ENCODE measurements around the gene PRG2. TPM values are rescaled to one million over a fixed set of nuclear protein-coding genes. Genes with fewer than 3 reads are reported as not detected.

PRG2 gene
- total and polyA plus RNA-seq, 2 experiments from 2014 or later: not detected

GRCh38 chr11:57396744-57397143, 6.3 kb upstream of the PRG2 start:
- DNase-seq (ENCODE audit: low spot score): no peak
- no peak overlapping the region for H2AFZ ChIP-seq
- H3K4me1 ChIP-seq (ENCODE audit: insufficient read depth): no peaks in the 10 kb centered on the region
- WGBS (ENCODE audit: low lambda C conversion rate, missing lambda C conversion rate): 75% methylated on average over 2 of the region's 2 CpGs
- peaks cover 10% of the 10 kb centered on the region for H3K27me3 ChIP-seq
- no peaks in the 10 kb centered on the region for H3K79me2 ChIP-seq
- TF ChIP-seq EZH2phosphoT487 (IDR thresholded peaks at IDR 0.05; ENCODE audit: low read depth, severe bottlenecking, unreplicated experiment): no peak
- TF ChIP-seq, protein P1, sequence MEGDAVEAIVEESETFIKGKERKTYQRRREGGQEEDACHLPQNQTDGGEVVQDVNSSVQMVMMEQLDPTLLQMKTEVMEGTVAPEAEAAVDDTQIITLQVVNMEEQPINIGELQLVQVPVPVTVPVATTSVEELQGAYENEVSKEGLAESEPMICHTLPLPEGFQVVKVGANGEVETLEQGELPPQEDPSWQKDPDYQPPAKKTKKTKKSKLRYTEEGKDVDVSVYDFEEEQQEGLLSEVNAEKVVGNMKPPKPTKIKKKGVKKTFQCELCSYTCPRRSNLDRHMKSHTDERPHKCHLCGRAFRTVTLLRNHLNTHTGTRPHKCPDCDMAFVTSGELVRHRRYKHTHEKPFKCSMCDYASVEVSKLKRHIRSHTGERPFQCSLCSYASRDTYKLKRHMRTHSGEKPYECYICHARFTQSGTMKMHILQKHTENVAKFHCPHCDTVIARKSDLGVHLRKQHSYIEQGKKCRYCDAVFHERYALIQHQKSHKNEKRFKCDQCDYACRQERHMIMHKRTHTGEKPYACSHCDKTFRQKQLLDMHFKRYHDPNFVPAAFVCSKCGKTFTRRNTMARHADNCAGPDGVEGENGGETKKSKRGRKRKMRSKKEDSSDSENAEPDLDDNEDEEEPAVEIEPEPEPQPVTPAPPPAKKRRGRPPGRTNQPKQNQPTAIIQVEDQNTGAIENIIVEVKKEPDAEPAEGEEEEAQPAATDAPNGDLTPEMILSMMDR (IDR thresholded peaks at IDR 0.05; ENCODE audit: poor library complexity): no peak
- no peak for TF ChIP-seq EZH2 (IDR thresholded peaks at IDR 0.05; ENCODE audit: borderline replicate concordance)
- H4K20me1 ChIP-seq (ENCODE audit: insufficient read depth, poor library complexity, severe bottlenecking): no peaks in the 10 kb centered on the region
- H3K36me3 ChIP-seq (replicated peaks; ENCODE audit: insufficient read depth, low read depth): no peaks in the 10 kb centered on the region
- no peak overlapping the region for H3K4me3 ChIP-seq
- no peak overlapping the region for H3K4me2 ChIP-seq
- H3K27ac ChIP-seq: no peak overlapping the region
- no peaks in the 10 kb centered on the region for H3K9me3 ChIP-seq (ENCODE audit: low read depth)
- no peaks in the 10 kb centered on the region for H3K9me2 ChIP-seq (replicated peaks; ENCODE audit: insufficient read depth)

DNA sequence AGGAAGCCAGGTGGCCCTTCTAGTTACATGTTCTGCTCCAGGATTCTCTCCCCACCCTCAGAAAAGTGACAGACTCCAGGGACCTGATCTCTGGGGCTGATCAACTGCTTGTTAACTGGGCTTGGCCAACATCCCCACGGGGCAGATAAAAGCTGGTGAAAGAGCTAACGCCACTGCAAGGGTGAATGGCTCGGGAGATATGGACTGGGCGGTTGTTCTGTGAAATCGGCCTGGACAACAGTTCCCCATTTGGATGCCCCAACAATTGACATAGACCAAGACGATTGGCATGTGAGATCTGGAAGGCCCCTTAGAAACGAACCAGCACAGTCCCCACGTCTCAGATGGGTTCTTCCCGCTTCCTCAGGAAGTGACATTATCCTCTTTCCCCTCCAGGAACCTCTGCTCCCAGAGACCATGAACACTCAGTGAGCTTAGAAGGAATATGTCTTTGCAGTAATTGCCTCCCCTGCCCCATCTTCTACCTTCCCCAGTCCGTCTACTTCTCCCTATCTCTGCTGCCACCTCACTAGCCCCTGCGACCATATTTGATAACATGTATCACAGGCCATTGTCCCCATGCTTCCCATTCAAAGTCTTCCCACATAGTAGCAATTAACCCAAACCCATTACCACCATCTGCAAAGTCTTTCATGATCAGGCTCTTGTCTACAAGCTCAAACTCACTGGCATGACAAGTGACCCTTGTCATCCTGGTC, 5.6 kb upstream of the PRG2 start:
- Histone ChIP-seq H3K36me3 (replicated peaks; ENCODE audit: insufficient read depth, low read depth) (no peaks in the 10 kb centered on the region), H4K20me1 (ENCODE audit: insufficient read depth, poor library complexity, severe bottlenecking) (no peaks in the 10 kb centered on the region), H3K9me2 (replicated peaks; ENCODE audit: insufficient read depth) (no peaks in the 10 kb centered on the region), H3K4me2 (no peak overlapping the region), H3K9me3 (ENCODE audit: low read depth) (no peaks in the 10 kb centered on the region), H3K27ac (no peak overlapping the region), H3K4me3 (no peak overlapping the region), H2AFZ (no peak overlapping the region), H3K79me2 (no peaks in the 10 kb centered on the region), H3K27me3 (peaks cover 10% of the 10 kb centered on the region), H3K4me1 (ENCODE audit: insufficient read depth) (no peaks in the 10 kb centered on the region)
- no peak for DNase-seq (ENCODE audit: low spot score)
- 83% methylated on average over 11 of the region's 11 CpGs for WGBS (ENCODE audit: low lambda C conversion rate, missing lambda C conversion rate)
- TF ChIP-seq, protein P1 (IDR thresholded peaks at IDR 0.05; ENCODE audit: poor library complexity): no peak
- TF ChIP-seq EZH2phosphoT487 (IDR thresholded peaks at IDR 0.05; ENCODE audit: low read depth, severe bottlenecking, unreplicated experiment) (no peak), EZH2 (IDR thresholded peaks at IDR 0.05; ENCODE audit: borderline replicate concordance) (no peak)

GRCh38 chr11:57394203-57394965, 3.9 kb upstream of the PRG2 start:
- DNase-seq (ENCODE audit: low spot score): no peak
- WGBS (ENCODE audit: low lambda C conversion rate, missing lambda C conversion rate): 68% methylated on average over 4 of the region's 4 CpGs

More at GRCh38 chr11:57394203-57394965, 3.9 kb upstream of the PRG2 start:
- no peaks in the 10 kb centered on the region for H3K4me1 ChIP-seq (ENCODE audit: insufficient read depth)
- TF ChIP-seq, protein P1 (IDR thresholded peaks at IDR 0.05; ENCODE audit: poor library complexity): no peak
- TF ChIP-seq EZH2 (IDR thresholded peaks at IDR 0.05; ENCODE audit: borderline replicate concordance): no peak
- TF ChIP-seq EZH2phosphoT487 (IDR thresholded peaks at IDR 0.05; ENCODE audit: low read depth, severe bottlenecking, unreplicated experiment): no peak
- H3K4me2 ChIP-seq: no peak overlapping the region
- peaks cover 21% of the 10 kb centered on the region for H3K27me3 ChIP-seq
- H3K79me2 ChIP-seq: no peaks in the 10 kb centered on the region
- no peaks in the 10 kb centered on the region for H3K9me3 ChIP-seq (ENCODE audit: low read depth)
- no peak overlapping the region for H3K4me3 ChIP-seq
- H3K27ac ChIP-seq: no peak overlapping the region
- no peaks in the 10 kb centered on the region for H4K20me1 ChIP-seq (ENCODE audit: insufficient read depth, poor library complexity, severe bottlenecking)
- no peaks in the 10 kb centered on the region for H3K36me3 ChIP-seq (replicated peaks; ENCODE audit: insufficient read depth, low read depth)
- H2AFZ ChIP-seq: no peak overlapping the region
- no peaks in the 10 kb centered on the region for H3K9me2 ChIP-seq (replicated peaks; ENCODE audit: insufficient read depth)
